Measurements from ENCODE around the gene PGLYRP4. TPM values are rescaled to one million over a fixed set of nuclear protein-coding genes. Genes with fewer than 3 reads are reported as not detected.

PGLYRP4 gene
- total RNA-seq, 6 experiments from 2014 or later = not detected

DNA sequence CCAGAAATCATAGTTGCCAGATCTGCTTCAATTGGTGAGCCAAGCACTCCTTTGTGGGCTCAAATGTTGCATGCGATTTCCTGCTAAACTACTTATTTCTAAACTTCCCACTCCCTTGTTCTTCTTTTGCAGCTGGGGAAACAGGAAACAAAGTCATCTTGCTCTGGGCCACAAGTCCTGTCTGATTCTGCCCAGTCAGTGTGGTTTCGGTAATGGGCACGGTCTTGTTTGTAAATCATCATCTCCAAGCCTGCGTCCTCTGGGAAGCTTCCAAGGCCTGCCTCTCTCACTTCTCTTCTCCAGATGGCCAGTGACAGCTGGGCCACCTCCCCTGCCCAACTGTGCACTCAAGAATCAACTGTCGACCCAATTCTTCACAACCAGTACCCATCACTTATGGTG lies 37.9 kb upstream of the PGLYRP4 start:
- Mint-ChIP-seq H3K27me3 (ENCODE audit: insufficient read depth) (peaks cover 17% of the 10 kb centered on the region), H3K27ac (no peak overlapping the region)
- TF ChIP-seq, protein P1, sequence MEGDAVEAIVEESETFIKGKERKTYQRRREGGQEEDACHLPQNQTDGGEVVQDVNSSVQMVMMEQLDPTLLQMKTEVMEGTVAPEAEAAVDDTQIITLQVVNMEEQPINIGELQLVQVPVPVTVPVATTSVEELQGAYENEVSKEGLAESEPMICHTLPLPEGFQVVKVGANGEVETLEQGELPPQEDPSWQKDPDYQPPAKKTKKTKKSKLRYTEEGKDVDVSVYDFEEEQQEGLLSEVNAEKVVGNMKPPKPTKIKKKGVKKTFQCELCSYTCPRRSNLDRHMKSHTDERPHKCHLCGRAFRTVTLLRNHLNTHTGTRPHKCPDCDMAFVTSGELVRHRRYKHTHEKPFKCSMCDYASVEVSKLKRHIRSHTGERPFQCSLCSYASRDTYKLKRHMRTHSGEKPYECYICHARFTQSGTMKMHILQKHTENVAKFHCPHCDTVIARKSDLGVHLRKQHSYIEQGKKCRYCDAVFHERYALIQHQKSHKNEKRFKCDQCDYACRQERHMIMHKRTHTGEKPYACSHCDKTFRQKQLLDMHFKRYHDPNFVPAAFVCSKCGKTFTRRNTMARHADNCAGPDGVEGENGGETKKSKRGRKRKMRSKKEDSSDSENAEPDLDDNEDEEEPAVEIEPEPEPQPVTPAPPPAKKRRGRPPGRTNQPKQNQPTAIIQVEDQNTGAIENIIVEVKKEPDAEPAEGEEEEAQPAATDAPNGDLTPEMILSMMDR (IDR thresholded peaks at IDR 0.05) = no peak

DNA sequence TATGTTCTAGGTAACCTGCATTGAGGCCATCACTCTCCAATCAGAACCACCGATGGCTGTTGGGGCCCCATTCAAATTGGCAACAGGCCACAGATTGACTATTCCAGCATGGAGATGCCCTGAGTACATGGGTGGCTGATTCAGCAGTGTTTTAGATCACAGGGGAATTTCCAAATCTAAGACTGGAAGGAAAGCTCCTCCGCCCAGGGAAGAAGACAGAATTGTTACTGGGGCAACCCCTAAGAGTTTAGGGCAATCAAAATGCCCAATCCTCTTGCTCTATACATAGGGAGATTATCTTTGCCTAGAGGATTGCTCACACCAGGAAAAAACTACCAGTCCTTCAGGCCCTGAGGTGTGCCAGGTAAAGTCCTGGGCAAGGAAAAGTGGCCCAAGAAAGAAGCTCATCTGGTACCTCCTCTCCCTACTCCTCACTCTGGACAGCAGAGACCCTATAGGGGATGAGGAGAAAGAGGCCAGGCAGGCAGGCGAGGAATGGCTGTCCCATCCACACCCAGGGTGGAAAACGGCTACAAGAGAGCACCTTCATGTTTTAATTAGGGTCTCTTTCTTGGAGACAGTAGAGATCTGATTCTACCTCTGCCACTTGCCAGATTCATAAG lies 36.4 kb upstream of the PGLYRP4 start:
- no peak for DNase-seq
- Mint-ChIP-seq H3K4me1 (ENCODE audit: low read depth) (no peaks in the 10 kb centered on the region), H3K9me3 (peaks cover 6% of the 10 kb centered on the region; the same call in 1 of the 2 replicates), H3K27ac (no peak overlapping the region), H3K27me3 (ENCODE audit: insufficient read depth) (peaks cover 16% of the 10 kb centered on the region), H3K4me3 (no peak overlapping the region), H3K36me3 (ENCODE audit: low read depth) (no peaks in the 10 kb centered on the region)
- TF ChIP-seq, protein P1 (IDR thresholded peaks at IDR 0.05) = no peak

More for the DNA sequence above, 37.9 kb upstream of the PGLYRP4 start:
- Mint-ChIP-seq H3K9me3 (peaks cover 4% of the 10 kb centered on the region; the same call in 1 of the 2 replicates), H3K36me3 (ENCODE audit: low read depth) (no peaks in the 10 kb centered on the region), H3K4me1 (ENCODE audit: low read depth) (no peaks in the 10 kb centered on the region), H3K4me3 (no peak overlapping the region)
- no peak for DNase-seq

DNA sequence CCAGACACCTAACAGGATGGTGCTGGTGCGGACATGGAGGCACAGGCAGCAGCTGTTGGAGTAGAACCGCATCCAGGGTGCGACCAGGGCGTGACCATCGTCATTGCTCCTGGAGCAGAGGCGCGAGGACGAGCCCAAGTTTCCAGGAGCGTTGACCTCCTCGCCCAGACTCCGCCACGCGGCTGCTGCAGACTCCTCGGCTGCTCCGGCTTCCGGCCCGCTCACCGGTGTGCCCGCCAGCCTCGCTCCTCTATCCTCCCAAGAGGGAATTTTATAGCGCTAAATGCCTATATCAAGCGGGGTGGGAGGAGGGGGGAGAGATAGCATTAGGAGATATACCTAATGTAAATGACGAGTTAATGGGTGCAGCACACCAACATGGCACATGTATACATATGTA lies 32.1 kb upstream of the PGLYRP4 start:
- Mint-ChIP-seq H3K36me3 (ENCODE audit: low read depth) (no peaks in the 10 kb centered on the region), H3K4me3 (no peak overlapping the region), H3K9me3 (peaks cover 6% of the 10 kb centered on the region; the same call in 1 of the 2 replicates), H3K27me3 (ENCODE audit: insufficient read depth) (peaks cover 17% of the 10 kb centered on the region; the same call in 1 of the 2 replicates), H3K27ac (no peak overlapping the region), H3K4me1 (ENCODE audit: low read depth) (peaks cover 4% of the 10 kb centered on the region)
- TF ChIP-seq, protein P1 (IDR thresholded peaks at IDR 0.05) = no peak
- no peak for DNase-seq

DNA sequence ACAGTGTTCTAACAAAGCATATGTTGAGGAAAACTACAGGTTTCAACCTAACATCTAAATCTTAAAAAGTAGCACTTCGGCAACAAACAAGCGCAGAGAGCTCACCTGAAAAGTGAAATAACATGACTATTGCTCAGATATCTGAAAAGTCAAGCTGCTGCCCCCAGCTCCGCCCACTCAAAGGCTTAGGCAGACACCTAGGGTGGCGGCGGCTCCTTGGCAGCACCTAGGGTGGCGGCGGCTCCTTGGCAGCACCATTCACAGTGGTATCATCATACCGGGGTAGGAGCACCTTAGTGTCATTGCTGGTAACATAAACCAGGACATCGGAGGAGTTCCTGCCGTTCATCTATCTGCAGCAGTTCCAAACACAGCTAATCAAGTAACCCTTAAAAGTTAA lies 30.9 kb upstream of the PGLYRP4 start:
- Mint-ChIP-seq H3K27me3 (ENCODE audit: insufficient read depth) (peaks cover 13% of the 10 kb centered on the region; the same call in 1 of the 2 replicates), H3K27ac (no peak overlapping the region), H3K9me3 (peaks cover 6% of the 10 kb centered on the region; the same call in 1 of the 2 replicates), H3K36me3 (ENCODE audit: low read depth) (no peaks in the 10 kb centered on the region), H3K4me3 (no peak overlapping the region), H3K4me1 (ENCODE audit: low read depth) (peaks cover 11% of the 10 kb centered on the region)
- no peak for DNase-seq
- TF ChIP-seq, protein P1 (IDR thresholded peaks at IDR 0.05) = no peak

DNA sequence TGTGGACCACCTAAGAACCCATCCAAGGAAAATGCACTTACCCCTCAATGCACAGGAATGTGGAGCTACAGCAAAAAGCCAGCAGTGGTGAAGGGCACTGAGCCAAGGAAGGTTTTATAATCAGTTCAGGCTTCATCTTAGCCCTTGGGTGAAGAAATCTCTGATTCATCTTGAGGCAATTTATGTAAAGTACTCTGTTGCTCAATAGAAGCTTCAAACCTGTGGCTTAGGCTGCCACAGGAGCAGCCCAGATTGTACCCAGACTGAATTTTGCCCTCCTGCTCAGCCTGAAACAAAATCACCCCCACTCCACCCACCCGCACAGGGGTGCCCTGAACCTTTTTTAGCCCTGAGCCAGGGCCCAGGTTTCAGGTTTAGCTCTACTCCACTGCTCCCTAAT lies 26.9 kb upstream of the PGLYRP4 start, which contains the start of gene S100A12:
Gene S100A12 (minus strand): TSS at position 111 of the 400 bp plus-strand sequence. CDS start 1,029 bp downstream, outside the sequence.
- Mint-ChIP-seq H3K27me3 (ENCODE audit: insufficient read depth) (peaks cover 32% of the 10 kb centered on the region), H3K36me3 (ENCODE audit: low read depth) (no peaks in the 10 kb centered on the region), H3K4me3 (no peak within 1 kb of the TSS), H3K4me1 (ENCODE audit: low read depth) (peaks cover 11% of the 10 kb centered on the region), H3K9me3 (no peaks in the 10 kb centered on the region), H3K27ac (peak within 1 kb of the TSS; percentile 8; the same call in 1 of the 2 replicates)
- TF ChIP-seq, protein P1 (IDR thresholded peaks at IDR 0.05) = no peak
- peak; percentile 82 for DNase-seq

Measured in HFFc6 (cell line).